GM19455 (cell line): ENCODE data around the gene FCGBP.
"Not testable (repeated sequence)": the region's sequence is repeated elsewhere in the genome, so short reads cannot be mapped to it uniquely, and the experiment has no call there.

Experiments used
- ATAC-seq: cut with Tn5 transposase; IDR thresholded peaks from one replicate; pipeline ENCODE4 v1.9.1; 2021; ENCODE audit not compliant: unreplicated experiment

FCGBP gene

DNA sequence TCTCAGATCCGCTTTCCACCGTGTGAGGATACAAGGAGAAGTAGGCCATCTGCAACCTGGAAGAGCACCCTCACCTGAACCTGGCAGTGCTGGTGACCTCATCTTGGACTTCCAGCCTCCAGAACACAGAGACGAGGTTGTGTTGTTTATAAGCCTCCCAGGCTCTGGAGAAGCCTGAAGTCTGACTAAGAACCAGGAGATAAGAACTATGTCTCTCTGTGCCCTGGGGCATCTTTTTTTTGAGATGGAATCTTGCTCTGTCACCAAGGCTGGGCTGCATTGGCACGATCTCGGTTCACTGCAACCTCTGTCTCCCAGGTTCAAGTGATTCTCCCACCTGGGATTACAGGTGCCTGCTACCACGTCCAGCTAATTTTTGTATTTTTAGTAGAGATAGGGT, 14.5 kb downstream of the FCGBP start:
- no peak for ATAC-seq

GRCh38 chr19:39918183-39918651, 16.2 kb downstream of the FCGBP start:
- no peak for ATAC-seq

DNA sequence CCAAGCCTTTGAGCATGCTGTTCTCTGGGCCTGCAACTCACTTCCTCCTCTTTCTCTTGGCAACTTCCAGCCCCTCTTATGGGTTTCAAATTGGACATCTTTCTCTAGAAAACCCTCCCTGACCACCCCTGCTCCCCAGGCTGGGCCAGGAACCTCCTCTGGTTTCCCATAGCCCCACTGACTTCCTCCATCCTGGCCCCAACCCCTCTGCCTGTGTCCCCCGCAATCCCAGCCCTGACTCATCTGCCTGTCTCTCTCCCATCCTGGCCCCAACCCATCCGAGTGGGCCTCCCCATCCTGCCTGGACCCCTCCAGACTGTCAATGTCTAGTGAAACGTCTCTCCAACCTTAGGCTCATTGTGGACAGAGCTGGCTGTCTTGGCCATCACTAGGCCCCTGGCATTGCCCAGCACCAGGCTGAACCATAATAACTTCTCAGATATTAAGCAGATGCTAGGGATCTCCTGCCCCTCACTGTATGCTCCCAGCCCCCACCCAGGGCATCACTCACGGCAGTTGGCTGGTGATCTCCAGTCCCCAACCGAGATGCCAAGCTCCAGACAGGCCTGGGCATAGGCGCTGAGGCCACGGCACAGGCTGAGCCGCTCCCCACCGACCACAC, 16.8 kb downstream of the FCGBP start:
- no peak for ATAC-seq

- ATAC-seq = no peak
Observed at GRCh38 chr19:39916851-39917396, 17.5 kb downstream of the FCGBP start.

DNA sequence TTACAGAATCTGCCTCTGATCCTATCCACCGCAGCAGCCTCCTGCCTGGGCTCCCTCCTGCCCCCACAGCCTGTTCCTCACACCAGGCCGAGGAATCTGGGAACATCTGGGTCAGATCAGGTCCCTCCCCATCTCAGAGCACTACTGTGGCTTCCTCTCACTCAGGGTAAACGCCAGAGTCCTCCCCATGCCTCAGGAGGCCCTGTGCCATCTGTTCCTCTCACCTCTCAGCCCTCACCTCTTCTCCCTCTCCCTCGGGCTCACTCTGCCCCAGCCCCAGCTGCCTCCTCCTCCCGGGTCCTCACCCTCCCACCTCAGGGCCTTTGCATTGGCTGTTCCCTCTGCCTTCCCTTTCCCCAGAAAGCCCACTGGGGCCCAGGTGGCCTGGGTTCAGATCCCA, 18.2 kb downstream of the FCGBP start:
- no peak for ATAC-seq

GRCh38 chr19:39915848-39916215, 18.6 kb downstream of the FCGBP start:
- no peak for ATAC-seq

DNA sequence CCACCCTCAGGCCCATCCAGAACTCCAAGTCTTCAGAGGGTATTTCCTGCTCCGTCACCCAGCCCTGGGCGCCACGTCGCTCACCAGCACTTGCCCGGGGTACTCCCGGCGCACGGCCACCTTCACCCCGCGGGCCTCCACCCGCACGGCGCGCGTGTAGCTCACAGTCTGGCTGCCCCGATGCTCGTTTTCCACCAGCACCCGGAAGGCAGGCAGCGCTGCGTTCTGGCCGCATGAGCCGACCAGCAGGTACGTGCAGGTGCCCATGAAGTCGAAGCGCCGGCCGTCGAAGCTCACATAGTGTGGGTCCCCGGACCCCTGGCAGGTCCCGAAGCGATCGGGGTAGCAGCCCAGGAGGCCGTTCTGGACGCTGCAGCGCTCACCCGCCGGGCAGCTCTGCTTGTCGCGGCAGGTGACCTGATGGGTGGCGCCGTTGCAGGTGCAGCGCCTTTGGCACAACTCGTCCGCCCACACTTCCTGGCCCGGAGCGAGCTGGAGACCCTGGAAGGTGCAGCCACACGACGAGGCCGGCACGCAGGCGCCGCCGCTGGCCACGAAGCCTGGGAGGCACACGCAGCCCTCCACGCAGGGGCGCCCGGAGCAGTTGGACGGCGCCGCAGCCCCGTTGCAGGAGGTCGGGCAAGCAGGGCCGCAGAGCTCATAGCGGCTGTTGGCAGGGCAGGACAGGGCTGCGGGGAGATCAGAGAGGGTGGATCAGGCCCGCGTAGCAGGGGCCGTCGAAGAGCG, 19.2 kb downstream of the FCGBP start:
- ATAC-seq = no peak

DNA sequence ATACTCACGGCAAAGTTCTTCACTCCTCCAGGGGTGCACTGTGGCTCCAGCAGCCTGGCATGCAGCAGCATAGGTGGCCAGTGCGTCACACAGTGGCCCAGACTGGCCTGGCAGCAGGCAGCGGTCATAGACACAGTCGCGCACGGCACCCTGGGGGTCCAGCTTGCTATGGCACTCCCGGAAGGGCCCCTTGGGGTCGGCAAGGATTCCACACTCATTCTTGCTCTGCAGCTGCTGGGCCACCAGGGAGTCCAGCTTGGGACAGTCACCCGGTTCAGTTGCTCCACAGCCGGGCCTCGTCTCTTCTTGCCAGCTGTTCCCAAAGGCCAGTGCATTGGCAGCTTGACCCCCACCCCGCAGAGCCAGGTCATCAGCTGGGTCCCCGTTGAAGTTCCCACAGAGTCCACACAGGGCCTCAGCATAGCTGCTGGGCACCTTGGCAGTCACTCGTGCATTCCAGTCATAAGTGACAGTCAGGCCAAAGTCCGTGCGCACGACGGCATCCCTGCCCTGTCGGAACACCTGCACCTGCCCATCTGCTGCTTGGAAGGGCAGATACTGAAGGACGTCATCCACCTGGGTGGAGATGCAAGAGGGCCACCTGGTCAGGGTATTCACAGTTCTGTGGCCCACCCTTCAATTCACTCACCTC, 20.6 kb downstream of the FCGBP start:
- no peak for ATAC-seq

DNA sequence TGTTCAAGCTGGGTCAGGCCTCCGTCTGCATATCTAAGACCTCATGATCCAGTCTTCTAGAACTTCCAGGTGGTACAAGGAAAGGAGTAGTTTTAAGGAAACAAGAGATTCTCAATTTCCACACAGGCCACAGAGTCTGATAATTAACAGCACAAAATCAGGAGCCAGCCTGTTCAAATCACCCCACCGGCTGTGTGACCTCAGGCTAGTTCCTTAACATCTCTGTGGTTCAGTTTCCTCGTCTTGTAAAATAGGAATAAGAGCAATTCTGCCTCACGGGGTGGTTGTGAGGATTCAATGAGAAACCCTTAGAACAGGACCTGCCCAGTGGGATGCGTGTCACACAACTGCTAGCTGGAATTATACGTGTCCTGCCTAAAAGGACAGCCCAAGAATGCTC, 25.6 kb downstream of the FCGBP start:
- no peak for ATAC-seq

DNA sequence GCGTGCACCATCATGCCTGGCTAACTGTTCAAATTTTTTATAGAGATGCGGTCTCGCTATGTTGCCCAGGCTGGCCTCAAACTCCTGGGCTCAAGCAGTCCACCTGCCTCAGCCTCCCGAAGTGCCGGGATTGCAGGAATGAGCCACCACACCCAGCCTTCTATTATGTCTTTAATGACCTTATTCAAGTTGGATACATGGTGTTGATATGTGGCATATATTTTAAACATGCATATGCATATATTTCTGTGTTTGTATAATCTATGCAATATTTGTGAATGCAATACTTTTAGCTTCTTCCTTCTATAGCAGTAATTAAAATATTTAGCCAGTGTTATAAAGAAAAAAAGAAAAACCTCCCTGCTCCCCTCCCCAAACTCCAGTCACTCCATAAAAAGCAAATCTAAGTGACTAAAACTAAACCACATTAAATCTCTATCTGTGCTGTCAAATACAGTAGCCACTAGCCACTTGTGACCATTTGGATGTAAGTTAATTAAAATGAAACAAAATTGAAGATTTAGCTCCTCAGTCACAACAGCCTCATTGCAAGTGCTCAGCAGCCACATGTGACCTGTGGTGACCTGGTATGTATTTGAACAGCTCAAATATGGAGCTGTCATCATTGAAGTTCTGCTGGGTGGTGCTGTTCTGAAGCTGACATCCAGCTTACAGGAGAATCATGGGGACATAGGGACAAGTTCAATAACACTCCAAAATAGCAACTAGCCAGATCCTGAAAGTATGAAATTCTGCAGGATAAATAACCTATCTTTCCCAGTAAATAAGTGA, 27.4 kb downstream of the FCGBP start:
- no peak for ATAC-seq

- no peak for ATAC-seq
Observed at GRCh38 chr19:39906283-39906682, 28.2 kb downstream of the FCGBP start.

GRCh38 chr19:39903486-39904091, 30.8 kb downstream of the FCGBP start:
- not testable (repeated sequence) for ATAC-seq

- ATAC-seq = not testable (repeated sequence)
Observed at GRCh38 chr19:39902326-39902725, 32.1 kb downstream of the FCGBP start.

DNA sequence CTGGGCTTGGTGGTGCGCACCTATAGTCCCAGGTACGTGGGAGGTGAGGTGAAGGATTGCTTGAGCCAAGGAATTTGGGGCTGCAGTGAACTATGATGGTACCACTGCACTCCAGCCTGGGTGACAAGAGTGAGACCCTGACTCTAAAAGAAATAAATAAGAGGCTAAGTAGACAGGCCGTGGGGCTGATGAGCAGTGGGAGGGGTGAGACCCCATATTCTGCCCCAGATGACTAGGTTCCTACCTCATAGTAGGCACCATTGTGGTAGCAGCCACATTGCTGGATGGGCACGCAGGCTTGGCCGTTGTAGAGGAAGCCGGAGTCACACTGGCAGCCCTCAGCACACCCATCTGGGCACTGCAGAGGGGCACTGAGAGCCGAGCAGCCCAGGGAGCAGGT, 32.8 kb downstream of the FCGBP start:
- ATAC-seq = not testable (repeated sequence)

GRCh38 chr19:39898858-39899257, 35.6 kb downstream of the FCGBP start:
- not testable (repeated sequence) for ATAC-seq

DNA sequence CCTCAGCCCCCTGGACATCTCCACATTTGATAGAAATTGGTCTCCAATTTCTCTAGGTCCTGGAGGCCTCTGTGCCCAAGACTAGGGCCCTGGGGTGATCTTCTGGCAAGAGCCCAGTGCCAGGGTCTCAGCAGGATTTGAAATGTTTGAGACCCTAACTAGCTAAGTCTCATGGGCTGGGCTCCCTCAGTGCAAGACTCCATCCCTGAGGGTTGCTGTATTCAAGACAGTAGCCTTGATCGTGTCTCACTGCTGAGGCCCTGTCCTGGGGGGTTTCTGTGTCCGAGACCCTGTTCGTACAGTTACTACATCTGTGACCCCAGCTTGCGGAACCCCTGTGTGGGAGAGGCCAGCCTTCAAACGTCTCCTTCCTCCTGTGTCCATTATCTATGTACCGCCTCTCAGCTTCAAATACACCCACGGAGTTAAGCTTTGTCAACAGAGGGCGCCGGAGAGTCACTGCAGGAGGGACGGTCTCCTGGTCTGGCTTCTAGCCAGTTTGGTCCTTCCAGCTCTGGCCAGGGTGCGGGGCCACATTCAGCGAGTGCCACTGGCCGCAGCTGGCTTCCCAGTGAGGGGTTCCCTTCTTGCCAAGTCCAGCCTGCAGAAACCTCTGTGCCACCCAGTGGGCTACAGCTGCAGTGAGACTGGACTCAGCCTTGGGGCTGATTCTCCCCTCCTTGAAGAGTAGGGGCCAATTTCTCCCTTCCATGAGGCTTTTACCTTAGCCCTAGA, 36.8 kb downstream of the FCGBP start:
- ATAC-seq = not testable (repeated sequence)

DNA sequence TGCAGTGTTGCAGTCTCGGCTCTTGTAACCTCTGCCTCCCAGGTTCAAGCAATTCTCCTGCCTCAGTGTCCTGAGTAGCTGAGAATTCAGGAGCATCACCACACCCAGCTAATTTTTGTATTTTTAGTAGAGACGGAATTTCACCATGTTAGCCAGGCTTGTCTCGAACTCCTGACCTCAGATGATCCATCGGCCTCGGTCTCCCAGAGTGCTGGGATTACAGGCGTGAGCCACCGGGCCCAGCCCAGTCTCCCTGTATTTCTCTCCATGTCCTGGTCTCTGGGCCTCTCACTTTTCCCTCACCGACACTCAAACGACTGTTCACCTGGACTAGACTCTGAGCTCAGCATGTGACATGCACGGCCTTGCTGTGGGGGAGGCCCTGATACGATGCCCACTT, 39.3 kb downstream of the FCGBP start:
- ATAC-seq = not testable (repeated sequence)

DNA sequence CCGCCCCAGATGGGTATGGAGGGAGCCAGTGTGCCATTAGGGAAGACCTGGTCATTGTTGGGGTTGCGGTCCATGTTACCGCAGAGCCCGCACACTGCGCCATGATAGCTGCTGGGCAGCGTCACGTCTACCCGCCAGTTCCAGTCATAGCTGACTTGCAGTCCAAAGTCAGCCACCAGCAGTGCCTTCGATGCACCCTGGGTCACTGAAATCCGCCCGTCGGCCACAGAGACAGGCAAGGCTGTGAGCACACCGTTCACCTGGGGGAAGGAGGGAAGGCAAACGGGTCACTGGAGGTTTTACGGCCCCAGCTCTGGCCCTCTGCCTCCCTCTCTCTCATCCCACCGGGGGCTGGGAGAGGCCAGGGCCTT, 40.2 kb downstream of the FCGBP start:
- not testable (repeated sequence) for ATAC-seq

DNA sequence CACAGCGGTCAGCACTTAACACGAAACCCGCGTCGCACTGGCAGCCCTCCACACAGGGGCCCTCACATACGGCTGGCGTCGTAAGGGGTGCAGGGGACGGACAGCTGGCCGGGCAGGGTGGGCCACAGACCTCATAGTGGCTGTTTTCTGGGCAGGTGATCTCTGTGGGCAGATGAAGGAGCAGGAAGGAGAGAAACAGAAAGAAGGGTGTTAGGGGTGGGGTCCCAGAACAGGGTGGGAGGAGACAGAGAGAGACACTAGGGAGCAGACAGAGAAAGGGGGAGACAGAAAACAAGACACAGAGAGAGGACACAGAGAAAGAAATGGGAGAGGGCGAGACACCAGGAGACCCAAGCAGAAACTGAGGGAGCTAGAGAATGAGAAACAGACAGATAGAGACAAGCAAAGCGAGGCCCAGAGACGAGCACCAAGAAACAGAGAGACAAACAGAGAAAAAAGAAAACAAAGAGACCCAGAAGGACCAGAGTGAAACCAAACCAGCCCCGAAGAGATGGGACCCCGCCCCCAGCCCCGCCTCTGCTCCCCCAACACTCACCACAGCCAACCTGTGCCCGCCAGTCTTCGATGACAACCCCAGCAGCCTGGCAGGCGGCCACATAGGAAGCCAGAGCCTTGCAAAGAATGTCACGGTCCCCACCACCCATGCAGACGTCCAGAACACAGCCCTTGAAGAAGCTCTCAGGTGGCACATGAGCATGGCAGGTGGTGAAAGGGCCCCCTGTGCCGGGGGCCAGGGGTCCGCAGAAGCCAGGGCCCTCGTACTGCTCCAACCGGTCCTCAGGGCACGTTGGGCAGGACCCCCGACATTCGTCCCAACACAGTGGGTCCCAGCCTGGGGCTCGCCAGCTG, 40.8 kb downstream of the FCGBP start:
- ATAC-seq = not testable (repeated sequence)
